SK-N-MC (cell line): ENCODE data around the gene SRP54.

Experiments used
- EZH2 ChIP-seq: fragments of 200-600 bp; sonication (generic); IDR thresholded peaks from one replicate; pipeline ENCODE4 v1.6.1; 2017; ENCODE audit warnings: antibody characterized with exemption
- FOXP2 ChIP-seq: optimal IDR thresholded peaks from 2 replicates; pipeline ENCODE3; 2011; ENCODE audit warnings: mild to moderate bottlenecking, moderate library complexity; ENCODE audit not compliant: insufficient read depth; ENCODE audit errors: extremely low read length, control extremely low read depth
- POLR2AphosphoS5 ChIP-seq: IDR thresholded peaks from 2 replicates; pipeline ENCODE4 v1.6.1; 2012; ENCODE audit warnings: mild to moderate bottlenecking, low read depth, low read length, borderline replicate concordance

DNA sequence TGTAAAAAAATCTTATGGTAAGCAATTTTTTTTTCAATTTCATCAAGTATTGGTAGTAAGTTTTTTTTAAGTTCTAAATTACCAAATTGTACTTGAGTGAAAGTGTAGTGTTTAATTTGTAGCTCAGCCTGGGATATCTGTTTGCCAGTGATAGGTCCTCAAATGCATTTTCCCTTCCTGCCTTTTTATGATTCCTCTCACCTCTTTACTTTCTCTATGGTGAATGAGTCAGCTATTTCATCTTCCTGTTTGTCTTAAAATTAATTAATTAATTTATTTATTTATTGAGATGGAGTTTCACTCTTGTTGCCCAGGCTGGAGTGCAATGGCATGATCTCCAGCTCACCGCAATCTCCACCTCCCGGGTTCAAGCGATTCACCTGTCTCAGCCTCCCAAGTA lies 10.6 kb downstream of the SRP54 start:
- TF ChIP-seq POLR2AphosphoS5 (no peak), EZH2 (no peak), FOXP2 (no peak)
